LNCAP (cell line): ENCODE measurements around the gene TMSB4Y.

Experiments used
- TF ChIP-seq, protein P1 (sequence below): fragments of 450-650 bp; IDR thresholded peaks from 2 replicates; pipeline ENCODE4 v1.5.1; 2017; ENCODE audit warnings: mild to moderate bottlenecking

The TMSB4Y gene

GRCh38 chrY:13718996-13719395, 15.3 kb downstream of the TMSB4Y start:
- TF ChIP-seq, protein P1, sequence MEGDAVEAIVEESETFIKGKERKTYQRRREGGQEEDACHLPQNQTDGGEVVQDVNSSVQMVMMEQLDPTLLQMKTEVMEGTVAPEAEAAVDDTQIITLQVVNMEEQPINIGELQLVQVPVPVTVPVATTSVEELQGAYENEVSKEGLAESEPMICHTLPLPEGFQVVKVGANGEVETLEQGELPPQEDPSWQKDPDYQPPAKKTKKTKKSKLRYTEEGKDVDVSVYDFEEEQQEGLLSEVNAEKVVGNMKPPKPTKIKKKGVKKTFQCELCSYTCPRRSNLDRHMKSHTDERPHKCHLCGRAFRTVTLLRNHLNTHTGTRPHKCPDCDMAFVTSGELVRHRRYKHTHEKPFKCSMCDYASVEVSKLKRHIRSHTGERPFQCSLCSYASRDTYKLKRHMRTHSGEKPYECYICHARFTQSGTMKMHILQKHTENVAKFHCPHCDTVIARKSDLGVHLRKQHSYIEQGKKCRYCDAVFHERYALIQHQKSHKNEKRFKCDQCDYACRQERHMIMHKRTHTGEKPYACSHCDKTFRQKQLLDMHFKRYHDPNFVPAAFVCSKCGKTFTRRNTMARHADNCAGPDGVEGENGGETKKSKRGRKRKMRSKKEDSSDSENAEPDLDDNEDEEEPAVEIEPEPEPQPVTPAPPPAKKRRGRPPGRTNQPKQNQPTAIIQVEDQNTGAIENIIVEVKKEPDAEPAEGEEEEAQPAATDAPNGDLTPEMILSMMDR, result no peak

DNA sequence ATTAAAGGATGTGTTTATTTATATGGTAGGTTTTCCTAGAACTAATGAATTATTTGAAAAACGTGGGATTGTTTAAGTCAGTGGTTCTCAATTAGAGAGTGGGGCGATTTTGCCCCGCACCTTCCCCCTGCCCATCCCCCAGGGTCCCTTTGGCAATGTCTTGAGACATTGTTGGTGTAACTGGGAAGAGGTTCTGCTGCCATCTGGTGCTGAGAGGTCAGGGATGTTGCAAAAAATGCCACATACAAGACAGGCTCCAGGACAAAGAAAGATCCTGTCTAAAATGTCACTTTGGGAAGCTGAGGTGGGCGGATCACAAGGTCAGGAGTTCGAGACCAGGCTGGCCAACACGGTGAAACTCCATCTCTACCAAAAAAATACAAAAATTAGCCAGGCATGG, 25.8 kb downstream of the TMSB4Y start:
- TF ChIP-seq, protein P1, result peak; percentile 29; the same call in 1 of the 2 replicates

DNA sequence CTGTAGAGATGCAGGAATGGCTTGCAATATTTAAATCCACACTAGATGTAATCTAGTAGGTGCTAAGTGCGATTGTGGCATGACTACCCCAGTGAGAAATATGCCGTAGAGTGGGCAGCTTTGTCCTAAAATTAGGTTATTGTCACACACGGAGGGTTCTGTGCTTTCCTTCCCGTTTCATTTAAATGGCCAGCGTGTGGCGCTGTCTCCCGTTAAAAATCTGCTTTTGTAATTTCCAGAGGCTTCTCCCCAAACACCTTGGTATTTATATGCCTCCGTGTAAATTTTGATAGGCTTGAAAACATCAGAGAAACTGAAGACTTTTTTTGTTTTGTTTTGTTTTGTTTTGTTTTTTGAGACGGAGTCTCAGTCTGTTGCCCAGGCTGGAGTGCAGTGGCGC, 34.9 kb downstream of the TMSB4Y start:
- TF ChIP-seq, protein P1, result peak; percentile 54

- TF ChIP-seq, protein P1, result no peak
Observed at GRCh38 chrY:13751289-13752071, 47.8 kb downstream of the TMSB4Y start.

- TF ChIP-seq, protein P1, result no peak
Observed at GRCh38 chrY:13754661-13755060, 51.0 kb downstream of the TMSB4Y start.
